H1 (cell line): ENCODE results near the gene DGCR6.
"Not testable (repeated sequence)": the region's sequence is repeated elsewhere in the genome, so short reads cannot be mapped to it uniquely, and the experiment has no call there.

ENCODE experiments used
- BCL11A ChIP-seq, 2 experiments: IDR thresholded peaks; one replicate each; pipeline ENCODE4 v1.6.1; 2011; ENCODE audit warnings: low read depth in 2 of 2, low read length in 2 of 2, mild to moderate bottlenecking in 2 of 2
- CTCF ChIP-seq, 3 experiments: IDR thresholded peaks; 1 replicate in 2 of 3; 2 replicates in 1 of 3; pipeline versions ENCODE4 v1.5.1 to v1.6.1; 2011; ENCODE audit warnings: low read length in 3 of 3, mild to moderate bottlenecking in 3 of 3, inconsistent platforms in 2 of 3, low read depth in 1 of 3, moderate library complexity in 1 of 3; ENCODE audit not compliant: insufficient read depth in 1 of 3; ENCODE audit errors: control extremely low read depth in 1 of 3
- EZH2 ChIP-seq: fragments of 200-600 bp; sonication (generic); IDR thresholded peaks from 2 replicates; pipeline ENCODE4 v1.7.1; 2012; ENCODE audit warnings: low read depth, mild to moderate bottlenecking, moderate library complexity, low read length, inconsistent platforms; ENCODE audit not compliant: severe bottlenecking
- NRF1 ChIP-seq: IDR thresholded peaks from 2 replicates; pipeline ENCODE4 v1.6.1; 2011; ENCODE audit warnings: mild to moderate bottlenecking, low read depth, low read length, improper control_type of control experiment
- POLR2A ChIP-seq, 2 experiments: IDR thresholded peaks; 1 replicate in 1 of 2; 2 replicates in 1 of 2; pipeline ENCODE4 v1.6.1; 2011; ENCODE audit warnings: low read depth in 2 of 2, low read length in 2 of 2, mild to moderate bottlenecking in 2 of 2; ENCODE audit errors: control extremely low read depth in 1 of 2
- POLR2AphosphoS5 ChIP-seq: IDR thresholded peaks from 2 replicates; pipeline ENCODE4 v1.6.1; 2011; ENCODE audit warnings: low read depth, low read length
- RFX5 ChIP-seq: IDR thresholded peaks from 2 replicates; pipeline ENCODE4 v1.6.1; 2011; ENCODE audit warnings: low read depth, low read length, improper control_type of control experiment, borderline replicate concordance
- USF2 ChIP-seq: IDR thresholded peaks from 2 replicates; pipeline ENCODE4 v1.6.1; 2011; ENCODE audit warnings: low read length, improper control_type of control experiment

GRCh38 chr22:18938691-18939090, 32.6 kb downstream of the DGCR6 start:
- not testable (repeated sequence) for TF ChIP-seq EZH2; USF2; POLR2A (IDR thresholded peaks at IDR 0.05; ENCODE audit: control extremely low read depth in 1 of 2, low read depth in 2 of 2, low read length in 2 of 2); CTCF (IDR thresholded peaks at IDR 0.05; ENCODE audit: control extremely low read depth in 1 of 3, insufficient read depth in 1 of 3, low read depth in 1 of 3, low read length in 3 of 3); RFX5; NRF1; POLR2AphosphoS5; BCL11A (IDR thresholded peaks at IDR 0.05; ENCODE audit: low read depth in 2 of 2, low read length in 2 of 2)
